IPS-15b (cell line): ENCODE data around the gene SMIM14.
"Not testable (repeated sequence)": the region's sequence is repeated elsewhere in the genome, so short reads cannot be mapped to it uniquely, and the experiment has no call there.

Experiments
- H3K27me3 ChIP-seq: one replicate; pipeline ENCODE4 v1.6.1; 2013; ENCODE audit warnings: low read length; ENCODE audit not compliant: control insufficient read depth, insufficient read depth
- H3K36me3 ChIP-seq: one replicate; pipeline ENCODE4 v1.6.1; 2013; ENCODE audit warnings: low read length; ENCODE audit not compliant: control insufficient read depth, insufficient read depth
- H3K4me1 ChIP-seq: one replicate; pipeline ENCODE4 v1.6.1; 2013; ENCODE audit warnings: mild to moderate bottlenecking, low read length; ENCODE audit not compliant: control insufficient read depth, insufficient read depth
- H3K4me3 ChIP-seq: one replicate; pipeline ENCODE4 v1.5.1; 2013; ENCODE audit warnings: low read depth, low read length
- H3K9ac ChIP-seq: one replicate; pipeline ENCODE4 v1.6.1; 2013; ENCODE audit warnings: low read depth, mild to moderate bottlenecking, low read length
- H3K9me3 ChIP-seq: one replicate; pipeline ENCODE4 v1.6.1; 2013; ENCODE audit warnings: mild to moderate bottlenecking, low read length; ENCODE audit not compliant: control insufficient read depth, insufficient read depth

Gene SMIM14

GRCh38 chr4:39616651-39617050, 22.0 kb downstream of the SMIM14 start:
- Histone ChIP-seq H3K4me1 (peaks cover 2% of the 10 kb centered on the region), H3K9me3 (no peaks in the 10 kb centered on the region), H3K27me3 (no peaks in the 10 kb centered on the region), H3K4me3 (no peak overlapping the region), H3K36me3 (no peaks in the 10 kb centered on the region), H3K9ac (no peak overlapping the region)

GRCh38 chr4:39616112-39616511, 22.6 kb downstream of the SMIM14 start:
- not testable (repeated sequence) for H3K9ac ChIP-seq, H3K36me3 ChIP-seq, H3K27me3 ChIP-seq, H3K4me3 ChIP-seq, H3K9me3 ChIP-seq, H3K4me1 ChIP-seq

DNA sequence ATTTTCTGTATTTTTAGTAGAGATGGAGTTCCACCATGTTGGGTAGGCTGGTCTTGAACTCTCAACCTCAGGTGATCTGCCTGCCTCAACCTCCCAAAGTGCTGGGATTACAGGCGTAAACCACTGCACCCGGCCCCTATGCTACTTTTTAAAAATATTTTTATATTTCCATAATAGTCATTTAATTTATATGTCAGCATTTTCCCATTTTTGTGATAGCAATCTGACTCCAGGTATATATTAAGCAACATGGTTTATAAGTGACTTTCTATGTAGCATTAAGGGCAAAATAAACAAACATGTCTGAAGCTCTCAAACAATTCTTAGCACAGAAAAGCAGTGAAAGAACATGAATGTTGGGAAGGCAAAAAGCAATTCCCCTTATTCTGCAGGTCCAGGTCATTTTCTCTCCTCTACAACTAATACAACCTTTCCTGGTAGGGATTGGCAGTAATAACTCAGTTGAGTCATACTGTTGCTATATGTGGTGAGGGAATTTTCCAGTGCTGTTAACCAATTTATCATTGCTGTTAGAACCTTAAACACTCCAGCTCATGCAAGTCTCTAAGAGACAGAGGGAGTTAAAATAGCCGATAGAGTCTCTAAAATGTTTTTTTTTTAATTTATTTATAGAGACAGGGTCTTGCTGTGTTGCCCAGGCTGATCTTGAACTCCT, 24.0 kb downstream of the SMIM14 start:
- Histone ChIP-seq H3K27me3 (no peaks in the 10 kb centered on the region), H3K4me1 (no peaks in the 10 kb centered on the region), H3K9me3 (no peaks in the 10 kb centered on the region), H3K9ac (no peak overlapping the region), H3K4me3 (no peak overlapping the region), H3K36me3 (no peaks in the 10 kb centered on the region)

DNA sequence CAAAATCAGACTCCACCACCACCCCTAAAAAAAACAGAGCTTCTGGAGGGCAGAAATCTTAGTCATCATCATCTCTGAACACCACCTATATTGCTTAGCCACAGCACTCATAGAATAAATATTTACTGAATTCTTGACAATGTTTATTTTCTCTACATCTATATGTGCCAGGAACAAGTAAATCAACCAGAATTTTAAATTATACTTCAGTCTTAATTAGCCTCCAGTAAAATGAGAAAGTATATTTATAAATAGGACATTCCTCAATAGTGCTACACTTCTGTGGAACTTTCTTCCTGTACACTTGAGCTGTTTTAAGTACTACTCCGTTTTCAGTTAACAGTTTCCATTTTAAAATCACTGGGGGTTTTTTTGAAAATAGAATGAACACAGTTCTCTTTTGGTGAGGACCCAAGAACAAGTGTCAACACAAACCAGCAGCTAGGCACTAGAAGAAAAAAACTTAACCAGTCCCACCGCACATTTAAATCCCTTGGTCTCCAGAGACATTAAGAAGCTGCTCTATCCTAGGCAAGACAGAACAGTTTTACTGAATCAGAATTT, 25.5 kb downstream of the SMIM14 start:
- H3K4me1 ChIP-seq, result no peaks in the 10 kb centered on the region
- H3K36me3 ChIP-seq, result no peaks in the 10 kb centered on the region
- no peaks in the 10 kb centered on the region for H3K27me3 ChIP-seq
- no peak overlapping the region for H3K4me3 ChIP-seq
- no peak overlapping the region for H3K9ac ChIP-seq
- no peaks in the 10 kb centered on the region for H3K9me3 ChIP-seq

GRCh38 chr4:39609454-39609931, 29.2 kb downstream of the SMIM14 start:
- no peaks in the 10 kb centered on the region for H3K9me3 ChIP-seq
- H3K27me3 ChIP-seq, result no peaks in the 10 kb centered on the region
- H3K4me3 ChIP-seq, result no peak overlapping the region
- no peak overlapping the region for H3K9ac ChIP-seq
- no peaks in the 10 kb centered on the region for H3K4me1 ChIP-seq
- no peaks in the 10 kb centered on the region for H3K36me3 ChIP-seq

- Histone ChIP-seq H3K9me3 (no peaks in the 10 kb centered on the region), H3K4me3 (no peak overlapping the region), H3K36me3 (peaks cover 2% of the 10 kb centered on the region), H3K9ac (no peak overlapping the region), H3K4me1 (no peaks in the 10 kb centered on the region), H3K27me3 (no peaks in the 10 kb centered on the region)
These were observed 30.2 kb downstream of the SMIM14 start for GRCh38 chr4:39608451-39608850.

DNA sequence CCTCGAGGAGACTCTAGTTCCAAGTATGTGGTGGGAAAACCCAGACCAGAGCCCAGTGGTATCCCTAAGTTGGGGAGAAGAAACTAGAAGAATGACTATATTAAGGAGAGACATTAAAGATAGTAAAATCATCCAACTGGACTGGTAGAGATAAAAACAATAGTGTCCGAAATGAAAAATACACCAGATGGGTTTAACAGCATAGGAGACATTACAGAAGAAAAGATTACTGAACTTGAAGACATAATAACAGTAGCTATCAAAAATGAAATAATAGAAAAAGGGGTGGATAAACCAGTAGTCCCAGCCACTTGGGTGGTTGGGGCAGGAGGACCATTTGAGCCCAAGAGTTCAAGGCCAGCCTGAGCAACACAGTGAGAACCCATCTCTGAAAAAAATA, 31.9 kb downstream of the SMIM14 start:
- Histone ChIP-seq H3K27me3 (no peaks in the 10 kb centered on the region), H3K9me3 (no peaks in the 10 kb centered on the region), H3K36me3 (peaks cover 2% of the 10 kb centered on the region), H3K9ac (no peak overlapping the region), H3K4me3 (no peak overlapping the region), H3K4me1 (no peaks in the 10 kb centered on the region)

DNA sequence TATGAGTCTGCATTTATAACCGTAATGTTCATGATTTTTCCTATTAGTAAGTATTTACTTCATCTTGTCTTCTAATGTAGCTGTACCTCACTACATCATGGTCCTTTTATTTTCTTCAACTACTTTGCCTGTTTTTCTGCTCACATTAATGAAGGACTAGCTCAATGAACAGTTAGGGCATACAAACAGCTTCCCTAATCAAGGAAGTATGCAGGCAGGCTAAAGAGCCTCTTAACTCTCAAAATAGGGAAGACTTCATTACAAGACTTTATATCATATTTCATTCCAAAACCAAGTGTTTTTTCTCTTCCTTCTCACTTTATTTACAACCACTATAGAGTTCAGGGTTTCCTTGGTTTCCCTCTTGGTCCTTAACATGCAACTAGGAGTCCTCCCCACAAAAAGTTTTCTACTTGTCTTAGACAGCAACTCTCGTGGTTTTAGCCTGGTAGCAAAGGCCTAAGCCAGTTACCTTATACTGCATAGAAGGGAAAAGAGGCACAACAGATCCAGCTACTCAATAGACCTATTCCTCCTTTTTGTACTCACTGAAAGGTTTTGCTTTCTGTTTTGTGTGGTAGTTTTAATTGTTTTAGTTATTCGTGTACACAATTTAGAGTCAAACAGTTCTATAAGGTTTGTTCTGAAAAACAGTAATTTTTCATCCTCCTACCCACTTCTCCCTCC, 40.8 kb downstream of the SMIM14 start:
- no peak overlapping the region for H3K9ac ChIP-seq
- H3K4me3 ChIP-seq, result no peak overlapping the region
- H3K27me3 ChIP-seq, result no peaks in the 10 kb centered on the region
- no peaks in the 10 kb centered on the region for H3K4me1 ChIP-seq
- H3K9me3 ChIP-seq, result no peaks in the 10 kb centered on the region
- H3K36me3 ChIP-seq, result no peaks in the 10 kb centered on the region

GRCh38 chr4:39596971-39597370, 41.7 kb downstream of the SMIM14 start:
- Histone ChIP-seq H3K4me1 (no peaks in the 10 kb centered on the region), H3K4me3 (no peak overlapping the region), H3K27me3 (no peaks in the 10 kb centered on the region), H3K36me3 (no peaks in the 10 kb centered on the region), H3K9ac (no peak overlapping the region), H3K9me3 (no peaks in the 10 kb centered on the region)

- H3K4me1 ChIP-seq, result no peaks in the 10 kb centered on the region
- H3K4me3 ChIP-seq, result no peak overlapping the region
- no peaks in the 10 kb centered on the region for H3K36me3 ChIP-seq
- H3K27me3 ChIP-seq, result no peaks in the 10 kb centered on the region
- H3K9me3 ChIP-seq, result no peaks in the 10 kb centered on the region
- no peak overlapping the region for H3K9ac ChIP-seq
These were observed 47.4 kb downstream of the SMIM14 start for GRCh38 chr4:39591290-39591689.

GRCh38 chr4:39587881-39588280, 50.8 kb downstream of the SMIM14 start:
- H3K36me3 ChIP-seq, result no peaks in the 10 kb centered on the region
- no peaks in the 10 kb centered on the region for H3K4me1 ChIP-seq
- no peak overlapping the region for H3K4me3 ChIP-seq
- no peak overlapping the region for H3K9ac ChIP-seq
- H3K9me3 ChIP-seq, result no peaks in the 10 kb centered on the region
- no peaks in the 10 kb centered on the region for H3K27me3 ChIP-seq

DNA sequence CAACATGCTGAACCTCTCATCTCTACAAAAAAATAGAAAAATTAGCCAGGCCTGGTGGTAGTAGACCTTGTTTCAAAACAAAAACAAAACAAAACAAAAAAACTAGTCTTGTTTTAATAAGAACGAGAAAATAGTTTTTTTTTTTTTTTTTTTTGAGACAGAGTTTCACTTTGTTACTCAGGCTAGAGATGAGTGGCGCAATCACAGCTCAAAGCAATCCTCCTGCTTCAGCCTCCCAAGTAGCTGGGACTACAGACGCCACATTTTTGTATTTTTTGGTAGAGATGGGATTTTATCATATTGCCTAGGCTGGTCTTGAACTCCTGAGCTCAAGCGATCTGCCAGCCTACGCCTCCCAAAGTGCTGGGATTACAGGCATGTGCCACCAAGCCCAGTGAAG, 63.7 kb downstream of the SMIM14 start:
- Histone ChIP-seq H3K9ac (no peak overlapping the region), H3K4me1 (no peaks in the 10 kb centered on the region), H3K27me3 (no peaks in the 10 kb centered on the region), H3K4me3 (no peak overlapping the region), H3K9me3 (no peaks in the 10 kb centered on the region), H3K36me3 (peaks cover 3% of the 10 kb centered on the region)
